HG02870 (cell line): Measurements from ENCODE around the gene KRTAP5-11.
"Not testable (repeated sequence)": the region's sequence is repeated elsewhere in the genome, so short reads cannot be mapped to it uniquely, and the experiment has no call there.

Experiments
- ATAC-seq: cut with Tn5 transposase; IDR thresholded peaks from one replicate; pipeline ENCODE4 v1.9.1; 2021; ENCODE audit warnings: mild to moderate bottlenecking, moderate library complexity; ENCODE audit not compliant: unreplicated experiment

Gene KRTAP5-11

GRCh38 chr11:71534711-71535608 is 47.7 kb downstream of the KRTAP5-11 start:
- ATAC-seq, result not testable (repeated sequence)

- ATAC-seq, result no peak
These were observed 50.6 kb downstream of the KRTAP5-11 start for GRCh38 chr11:71532036-71532610.
